PFSK-1 (cell line): ENCODE data around the gene CHD6.

Experiments
- POLR2AphosphoS5 ChIP-seq: IDR thresholded peaks from 2 replicates; pipeline ENCODE4 v1.6.1; 2012; ENCODE audit warnings: low read depth, mild to moderate bottlenecking, control low read depth, low read length, moderate library complexity
- REST ChIP-seq, 2 experiments: IDR thresholded peaks; 2 replicates each; pipeline versions ENCODE4 v1.6.1 to v1.8.0; 2011 to 2012; ENCODE audit warnings: low read depth in 2 of 2, low read length in 2 of 2, control low read depth in 1 of 2, inconsistent platforms in 1 of 2, mild to moderate bottlenecking in 1 of 2, moderate library complexity in 1 of 2; ENCODE audit not compliant: insufficient read depth in 1 of 2
- SIN3A ChIP-seq: IDR thresholded peaks from 2 replicates; pipeline ENCODE4 v1.6.1; 2012; ENCODE audit warnings: mild to moderate bottlenecking, low read length, moderate library complexity, borderline replicate concordance; ENCODE audit not compliant: insufficient read depth
- TAF1 ChIP-seq: IDR thresholded peaks from 2 replicates; pipeline ENCODE4 v1.6.1; 2012; ENCODE audit warnings: low read length, control low read depth, borderline replicate concordance; ENCODE audit not compliant: insufficient read depth

GRCh38 chr20:41462372-41463161 is 155.6 kb downstream of the CHD6 start:
- TF ChIP-seq SIN3A (no peak), REST (IDR thresholded peaks at IDR 0.05; ENCODE audit: insufficient read depth in 1 of 2, low read depth in 2 of 2, low read length in 2 of 2) (no peak), POLR2AphosphoS5 (no peak), TAF1 (no peak)
